ENCODE results near the gene CDR2L. TPM values are rescaled to one million over a fixed set of nuclear protein-coding genes. Genes with fewer than 3 reads are reported as not detected.

CDR2L gene
- total RNA-seq (under 1 TPM in 4 of 5 donors, not detected in 1; 0.12 to 0.29 (median 0.19) TPM), total RNA-seq (0 to 1.9 (median 0.17) reads per million in 29 experiments)
- not detected for total RNA-seq (2013)

DNA sequence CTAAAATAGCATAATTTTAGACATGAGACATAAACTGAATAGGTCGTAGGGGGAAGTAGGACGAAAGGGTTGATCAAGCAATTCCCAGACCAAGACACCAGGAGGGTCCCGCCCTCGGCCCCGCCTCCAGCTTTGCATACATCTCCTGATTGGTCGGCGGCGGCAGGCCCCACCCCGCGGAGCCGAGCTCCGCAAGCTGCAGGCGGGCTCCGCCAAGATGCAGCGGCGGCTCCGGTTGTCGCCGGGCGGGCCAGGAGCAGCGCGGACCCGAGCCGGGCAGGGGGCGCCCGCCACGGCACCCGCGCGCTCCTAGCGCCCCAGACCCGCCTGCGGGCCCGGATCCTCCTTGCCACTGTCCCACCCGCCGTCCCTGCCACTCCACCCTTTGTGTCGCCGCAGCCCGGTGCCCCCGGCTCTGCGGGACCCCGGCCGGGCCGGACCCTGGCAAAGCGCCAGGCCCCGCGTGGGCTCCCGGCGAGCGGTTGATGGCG, at the start of gene CDR2L:
CDR2L (plus strand) TSS at position 215 of the 491 bp plus-strand sequence. CDS start 412 bp downstream, outside the sequence.
- CTCF ChIA-PET = interaction anchor here in 1 of 2 donors (1.0 to 3.0 kb wide), 4 partner anchors 15 to 29 kb away, joined by 3 to 17 read pairs (median 7); partner anchors contain the start of genes HID1 and MRPL58
- Mint-ChIP-seq H3K4me3 (peak within 1 kb of the TSS; percentile 78 to 90 (median 85)), H3K36me3 (no peaks in the 10 kb centered on the region), H3K4me1 (peaks cover 7 to 16% (median 10%) of the 10 kb centered on the region in 3 donors), H3K9me3 (no peaks in the 10 kb centered on the region), H3K27me3 (peaks cover 0 to 7% of the 10 kb centered on the region in 2 donors), H3K27ac (peak within 1 kb of the TSS in 1 of 2 donors; percentile 23)
- peak; percentile 95 to 97 (median 96) for ATAC-seq (replicated peaks in 1 of 4)
- Histone ChIP-seq H3K27ac (ENCODE audit: low read length) (no peak within 1 kb of the TSS), H3K9me3 (no peaks in the 10 kb centered on the region), H3K4me1 (ENCODE audit: control insufficient read depth in 1 of 2, extremely low read depth in 1 of 2, insufficient read depth in 2 of 2, low read length in 2 of 2) (peaks cover 6 to 18% of the 10 kb centered on the region in 2 experiments), H3K36me3 (ENCODE audit: control insufficient read depth in 2 of 2, extremely low read depth in 1 of 2, insufficient read depth in 1 of 2, low read length in 1 of 2) (no peaks in the 10 kb centered on the region), H3K4me3 (ENCODE audit: control insufficient read depth in 1 of 2, extremely low read depth in 1 of 2, low read length in 1 of 2) (peak within 1 kb of the TSS; percentile 35 to 62), H3K27me3 (replicated peaks in 1 of 2; ENCODE audit: control insufficient read depth in 2 of 2, extremely low read depth in 1 of 2, insufficient read depth in 2 of 2, low read length in 1 of 2) (peaks cover 0 to 17% of the 10 kb centered on the region in 2 experiments)
- POLR2A ChIA-PET = interaction anchor here in 1 of 2 donors (0.6 kb wide), 1 partner anchor 193 kb away, joined by 3 read pairs; no protein-coding TSS in a partner anchor
- DNase-seq = peak; percentile 80 to 96 (median 89)
- WGBS (ENCODE audit: insufficient coverage) = under 1% methylated on average over 51 of the region's 51 CpGs

- DNase-seq = no peak
- Histone ChIP-seq H3K4me1 (ENCODE audit: control insufficient read depth in 1 of 2, extremely low read depth in 1 of 2, insufficient read depth in 2 of 2, low read length in 2 of 2) (peaks cover 0 to 4% of the 10 kb centered on the region in 2 experiments), H3K27ac (ENCODE audit: low read length) (no peak overlapping the region), H3K36me3 (ENCODE audit: control insufficient read depth in 2 of 2, extremely low read depth in 1 of 2, insufficient read depth in 1 of 2, low read length in 1 of 2) (no peaks in the 10 kb centered on the region), H3K9me3 (no peaks in the 10 kb centered on the region), H3K27me3 (replicated peaks in 1 of 2; ENCODE audit: control insufficient read depth in 2 of 2, extremely low read depth in 1 of 2, insufficient read depth in 2 of 2, low read length in 1 of 2) (peaks cover 7 to 82% of the 10 kb centered on the region in 2 experiments), H3K4me3 (ENCODE audit: control insufficient read depth in 1 of 2, extremely low read depth in 1 of 2, low read length in 1 of 2) (no peak overlapping the region)
- peaks cover 39 to 67% of the 10 kb centered on the region in 2 donors for H3K27me3 Mint-ChIP-seq
- CTCF ChIA-PET = no interaction called here
- WGBS (ENCODE audit: insufficient coverage) = 70% methylated on average over 8 of the region's 8 CpGs
- POLR2A ChIA-PET = no interaction called here
- H3K4me3 Mint-ChIP-seq = no peak overlapping the region
- peaks cover 0 to 8% (median 0%) of the 10 kb centered on the region in 3 donors for H3K4me1 Mint-ChIP-seq
- H3K36me3 Mint-ChIP-seq = no peaks in the 10 kb centered on the region
- ATAC-seq (replicated peaks in 1 of 4) = no peak
- no peaks in the 10 kb centered on the region for H3K9me3 Mint-ChIP-seq
- H3K27ac Mint-ChIP-seq = no peak overlapping the region
Measured at GRCh38 chr17:74938194-74938950, 49.1 kb upstream of the CDR2L start.

DNA sequence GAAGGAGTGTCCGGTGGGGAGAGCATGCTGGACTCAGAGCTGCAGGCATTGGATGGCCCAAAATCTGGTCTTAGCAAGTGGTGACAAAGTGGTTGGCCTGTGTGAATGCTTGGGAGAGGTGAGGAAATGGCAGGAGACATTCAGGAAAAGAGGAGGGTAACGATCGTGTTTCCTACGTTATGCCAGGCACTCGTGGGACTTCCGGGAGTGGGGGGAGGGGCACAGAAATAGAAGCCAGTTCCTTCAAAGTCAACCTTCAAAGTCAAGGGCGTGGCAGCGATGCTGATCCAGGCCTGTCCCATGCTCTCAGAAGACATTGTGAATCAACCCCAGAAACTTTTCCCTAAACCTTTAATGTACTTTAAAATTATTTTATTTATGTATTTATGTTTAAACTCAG, 47.9 kb upstream of the CDR2L start:
- no peak overlapping the region for H3K27ac Mint-ChIP-seq
- peaks cover 0 to 8% (median 0%) of the 10 kb centered on the region in 3 donors for H3K4me1 Mint-ChIP-seq
- Histone ChIP-seq H3K4me3 (ENCODE audit: control insufficient read depth in 1 of 2, extremely low read depth in 1 of 2, low read length in 1 of 2) (no peak overlapping the region), H3K9me3 (no peaks in the 10 kb centered on the region), H3K27ac (ENCODE audit: low read length) (no peak overlapping the region), H3K36me3 (ENCODE audit: control insufficient read depth in 2 of 2, extremely low read depth in 1 of 2, insufficient read depth in 1 of 2, low read length in 1 of 2) (no peaks in the 10 kb centered on the region), H3K4me1 (ENCODE audit: control insufficient read depth in 1 of 2, extremely low read depth in 1 of 2, insufficient read depth in 2 of 2, low read length in 2 of 2) (peaks cover 0 to 4% of the 10 kb centered on the region in 2 experiments), H3K27me3 (replicated peaks in 1 of 2; ENCODE audit: control insufficient read depth in 2 of 2, extremely low read depth in 1 of 2, insufficient read depth in 2 of 2, low read length in 1 of 2) (peaks cover 9 to 81% of the 10 kb centered on the region in 2 experiments)
- H3K4me3 Mint-ChIP-seq = no peak overlapping the region
- no CpG with 5 or more reads among the region's 8 CpGs for WGBS (ENCODE audit: insufficient coverage)
- H3K36me3 Mint-ChIP-seq = no peaks in the 10 kb centered on the region
- ChIA-PET POLR2A (no interaction called here), CTCF (interaction anchor here in 1 of 2 donors (0.6 kb wide), 2 partner anchors 86 to 226 kb away, joined by 3 to 6 read pairs; no protein-coding TSS in a partner anchor)
- DNase-seq = no peak
- H3K27me3 Mint-ChIP-seq = peaks cover 38 to 60% of the 10 kb centered on the region in 2 donors
- no peaks in the 10 kb centered on the region for H3K9me3 Mint-ChIP-seq
- no peak for ATAC-seq (replicated peaks in 1 of 4)

DNA sequence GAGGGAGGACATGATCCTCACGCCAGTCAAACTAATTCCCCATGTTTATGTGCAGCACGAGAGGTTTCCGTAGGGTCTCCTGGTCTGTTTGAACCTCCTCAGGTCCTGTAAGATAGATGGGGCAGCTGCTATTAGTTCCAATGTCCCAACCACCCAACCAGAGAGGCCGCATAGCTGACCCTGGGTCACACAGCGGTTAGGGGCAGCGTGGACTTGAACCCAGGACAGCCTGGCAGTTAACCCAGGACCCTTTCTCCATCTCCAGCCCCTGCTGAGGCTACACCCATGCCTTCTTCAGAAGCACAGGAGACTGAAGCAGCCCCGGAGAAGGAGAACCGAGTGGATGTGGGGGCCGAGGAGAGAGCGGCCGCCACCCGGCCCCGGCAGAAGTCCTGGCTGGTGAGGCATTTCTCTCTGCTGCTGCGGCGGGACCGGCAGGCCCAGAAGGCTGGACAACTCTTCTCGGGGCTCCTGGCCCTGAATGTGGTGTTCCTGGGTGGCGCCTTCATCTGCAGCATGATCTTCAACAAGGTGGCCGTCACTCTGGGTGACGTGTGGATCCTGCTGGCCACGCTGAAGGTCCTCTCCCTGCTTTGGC, 46.2 kb upstream of the CDR2L start:
- Histone ChIP-seq H3K4me1 (ENCODE audit: control insufficient read depth in 1 of 2, extremely low read depth in 1 of 2, insufficient read depth in 2 of 2, low read length in 2 of 2) (no peaks in the 10 kb centered on the region), H3K27me3 (replicated peaks in 1 of 2; ENCODE audit: control insufficient read depth in 2 of 2, extremely low read depth in 1 of 2, insufficient read depth in 2 of 2, low read length in 1 of 2) (peaks cover 10 to 67% of the 10 kb centered on the region in 2 experiments), H3K9me3 (no peaks in the 10 kb centered on the region), H3K36me3 (ENCODE audit: control insufficient read depth in 2 of 2, extremely low read depth in 1 of 2, insufficient read depth in 1 of 2, low read length in 1 of 2) (no peaks in the 10 kb centered on the region), H3K4me3 (ENCODE audit: control insufficient read depth in 1 of 2, extremely low read depth in 1 of 2, low read length in 1 of 2) (no peak overlapping the region), H3K27ac (ENCODE audit: low read length) (no peak overlapping the region)
- WGBS (ENCODE audit: insufficient coverage) = 80% methylated on average over 15 of the region's 21 CpGs
- ATAC-seq (replicated peaks in 1 of 4) (no peak), DNase-seq (no peak)
- Mint-ChIP-seq H3K36me3 (no peaks in the 10 kb centered on the region), H3K9me3 (no peaks in the 10 kb centered on the region), H3K4me3 (no peak overlapping the region), H3K4me1 (peaks cover 0 to 8% (median 0%) of the 10 kb centered on the region in 3 donors), H3K27me3 (peaks cover 36 to 50% of the 10 kb centered on the region in 2 donors), H3K27ac (no peak overlapping the region)
- CTCF ChIA-PET = no interaction called here
- POLR2A ChIA-PET = no interaction called here

DNA sequence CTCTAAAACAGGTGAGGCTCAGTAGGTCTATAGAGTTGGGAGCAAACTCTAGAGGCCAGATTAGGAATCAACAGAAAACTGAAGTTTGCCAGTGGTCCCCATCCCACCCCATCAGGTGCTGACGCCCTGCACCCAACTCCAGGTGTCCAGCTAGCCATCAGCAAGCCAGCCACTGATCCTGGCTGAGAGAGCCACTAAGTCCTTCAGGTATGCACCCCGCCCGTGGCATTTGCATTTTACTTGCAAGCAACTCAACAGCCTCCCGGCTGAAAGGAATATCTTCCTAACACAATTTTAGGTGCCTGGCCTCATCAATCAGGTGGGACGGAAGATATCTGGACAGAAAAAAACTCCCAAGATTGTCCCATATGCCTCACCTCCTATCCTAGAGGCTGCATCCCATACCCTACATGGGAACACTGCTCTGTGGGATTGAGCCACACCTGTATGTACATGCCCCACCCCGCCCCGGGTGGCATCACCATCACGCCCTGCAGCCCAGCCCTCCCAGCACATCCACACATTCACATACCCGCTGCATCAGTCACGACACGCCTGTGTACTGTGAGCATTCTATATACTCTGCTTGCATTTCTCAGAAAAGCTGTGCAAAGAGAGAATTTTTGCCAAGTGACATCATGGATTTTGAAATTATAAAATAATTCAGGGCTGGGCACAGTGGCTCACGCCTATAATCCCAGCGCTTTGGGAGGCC, 43.5 kb upstream of the CDR2L start:
- WGBS (ENCODE audit: insufficient coverage) = 59% methylated on average over 4 of the region's 13 CpGs
- Mint-ChIP-seq H3K27me3 (peaks cover 16 to 24% of the 10 kb centered on the region in 2 donors), H3K4me1 (peaks cover 0 to 7% (median 0%) of the 10 kb centered on the region in 3 donors), H3K4me3 (no peak overlapping the region), H3K9me3 (no peaks in the 10 kb centered on the region), H3K27ac (no peak overlapping the region), H3K36me3 (no peaks in the 10 kb centered on the region)
- H3K27me3 ChIP-seq (replicated peaks in 1 of 2; ENCODE audit: control insufficient read depth in 2 of 2, extremely low read depth in 1 of 2, insufficient read depth in 2 of 2, low read length in 1 of 2) = peaks cover 6 to 52% of the 10 kb centered on the region in 2 experiments
- ATAC-seq (replicated peaks in 1 of 4) = no peak
- no peak overlapping the region for H3K27ac ChIP-seq (ENCODE audit: low read length)
- no peaks in the 10 kb centered on the region for H3K36me3 ChIP-seq (ENCODE audit: control insufficient read depth in 2 of 2, extremely low read depth in 1 of 2, insufficient read depth in 1 of 2, low read length in 1 of 2)
- H3K9me3 ChIP-seq = no peaks in the 10 kb centered on the region
- CTCF ChIA-PET = no interaction called here
- H3K4me3 ChIP-seq (ENCODE audit: control insufficient read depth in 1 of 2, extremely low read depth in 1 of 2, low read length in 1 of 2) = no peak overlapping the region
- no peaks in the 10 kb centered on the region for H3K4me1 ChIP-seq (ENCODE audit: control insufficient read depth in 1 of 2, extremely low read depth in 1 of 2, insufficient read depth in 2 of 2, low read length in 2 of 2)
- POLR2A ChIA-PET = no interaction called here
- DNase-seq = no peak

DNA sequence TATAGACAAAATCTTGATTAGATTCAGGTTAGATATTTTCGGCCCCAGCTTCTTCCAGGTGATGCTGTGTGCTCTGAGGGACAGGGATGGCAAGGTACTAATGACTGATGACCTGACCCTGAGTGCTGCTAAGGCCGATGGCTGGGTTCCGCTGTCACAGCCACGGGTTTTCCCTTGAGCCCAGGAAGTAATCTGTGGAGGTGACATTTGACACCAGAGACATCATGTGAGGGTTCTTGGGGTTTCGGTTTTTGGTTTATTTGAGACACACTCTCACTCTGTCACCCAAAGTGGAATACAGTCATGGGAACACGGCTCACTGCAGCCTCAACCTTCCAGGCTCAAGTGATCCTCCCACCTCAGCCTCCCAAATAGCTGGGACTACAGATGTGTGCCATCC, 41.9 kb upstream of the CDR2L start:
- DNase-seq = no peak
- Mint-ChIP-seq H3K36me3 (no peaks in the 10 kb centered on the region), H3K4me1 (no peaks in the 10 kb centered on the region), H3K9me3 (no peaks in the 10 kb centered on the region), H3K27me3 (peaks cover 11 to 18% of the 10 kb centered on the region in 2 donors), H3K27ac (no peak overlapping the region), H3K4me3 (no peak overlapping the region)
- Histone ChIP-seq H3K4me1 (ENCODE audit: control insufficient read depth in 1 of 2, extremely low read depth in 1 of 2, insufficient read depth in 2 of 2, low read length in 2 of 2) (no peaks in the 10 kb centered on the region), H3K27me3 (replicated peaks in 1 of 2; ENCODE audit: control insufficient read depth in 2 of 2, extremely low read depth in 1 of 2, insufficient read depth in 2 of 2, low read length in 1 of 2) (peaks cover 5 to 55% of the 10 kb centered on the region in 2 experiments), H3K9me3 (no peaks in the 10 kb centered on the region), H3K27ac (ENCODE audit: low read length) (no peak overlapping the region), H3K36me3 (ENCODE audit: control insufficient read depth in 2 of 2, extremely low read depth in 1 of 2, insufficient read depth in 1 of 2, low read length in 1 of 2) (no peaks in the 10 kb centered on the region), H3K4me3 (ENCODE audit: control insufficient read depth in 1 of 2, extremely low read depth in 1 of 2, low read length in 1 of 2) (no peak overlapping the region)
- CTCF ChIA-PET = no interaction called here
- POLR2A ChIA-PET = no interaction called here
- no peak for ATAC-seq (replicated peaks in 1 of 4)
- 50% methylated on average over 2 of the region's 6 CpGs for WGBS (ENCODE audit: insufficient coverage)

All from T-cell (primary cell).